GM19351 (cell line): Measurements from ENCODE around the gene LIFR.
A peak's percentile ranks its signal among the peaks of the same experiment; 100 is the strongest.

Experiments used
- ATAC-seq: cut with Tn5 transposase; IDR thresholded peaks from one replicate; pipeline ENCODE4 v1.9.1; 2021; ENCODE audit warnings: mild to moderate bottlenecking, moderate library complexity; ENCODE audit not compliant: unreplicated experiment

LIFR gene

GRCh38 chr5:38468202-38468673 lies 88.2 kb downstream of the LIFR start:
- no peak for ATAC-seq

- no peak for ATAC-seq
These were observed 88.9 kb downstream of the LIFR start for GRCh38 chr5:38467353-38468040.

- ATAC-seq = no peak
These were observed 89.8 kb downstream of the LIFR start for GRCh38 chr5:38466424-38467189.

GRCh38 chr5:38465702-38466423 lies 90.6 kb downstream of the LIFR start:
- no peak for ATAC-seq

GRCh38 chr5:38465061-38465460 lies 91.4 kb downstream of the LIFR start:
- no peak for ATAC-seq

- no peak for ATAC-seq
These were observed 92.6 kb downstream of the LIFR start for GRCh38 chr5:38463634-38464521.

GRCh38 chr5:38462976-38463633 lies 93.3 kb downstream of the LIFR start:
- ATAC-seq = no peak

- no peak for ATAC-seq
These were observed 98.3 kb downstream of the LIFR start for GRCh38 chr5:38458174-38458573.

- ATAC-seq = no peak
These were observed 99.6 kb downstream of the LIFR start for GRCh38 chr5:38456657-38457399.

GRCh38 chr5:38455796-38456330 lies 100.6 kb downstream of the LIFR start:
- ATAC-seq = peak; percentile 21

- no peak for ATAC-seq
These were observed 102.5 kb downstream of the LIFR start for GRCh38 chr5:38453921-38454320.

GRCh38 chr5:38453506-38453905 lies 102.9 kb downstream of the LIFR start:
- peak; percentile 97 for ATAC-seq

GRCh38 chr5:38452201-38452600 lies 104.2 kb downstream of the LIFR start:
- ATAC-seq = no peak

- ATAC-seq = no peak
These were observed 105.2 kb downstream of the LIFR start for GRCh38 chr5:38451074-38451725.

- ATAC-seq = no peak
These were observed 105.8 kb downstream of the LIFR start for GRCh38 chr5:38450627-38451026.

- no peak for ATAC-seq
These were observed 107.7 kb downstream of the LIFR start for GRCh38 chr5:38448568-38449350.

- no peak for ATAC-seq
These were observed 108.7 kb downstream of the LIFR start for GRCh38 chr5:38447786-38448185.

GRCh38 chr5:38447056-38447455 lies 109.4 kb downstream of the LIFR start:
- no peak for ATAC-seq
